NCI-H460 (cell line): ENCODE data around the gene PRRX2. TPM values are rescaled to one million over a fixed set of nuclear protein-coding genes. Genes with fewer than 3 reads are reported as not detected.
"Not testable (repeated sequence)": the region's sequence is repeated elsewhere in the genome, so short reads cannot be mapped to it uniquely, and the experiment has no call there.

Experiments
- DNase-seq: peaks from one replicate; pipeline ENCODE4 v3.0.0-alpha.2; 2016; ENCODE audit warnings: low read depth; ENCODE audit errors: extremely low read depth
- total RNA-seq: library from RNA; depleted of rRNA; stranded (reverse); fragments of >200 nt; shearing (Covaris generic); gene quantifications from 2 replicates; pipeline ENCODE4 v1.2.3, GENCODE V29; 2014

The PRRX2 gene
- total RNA-seq, 1 experiment from 2014 or later: 5.1 TPM

DNA sequence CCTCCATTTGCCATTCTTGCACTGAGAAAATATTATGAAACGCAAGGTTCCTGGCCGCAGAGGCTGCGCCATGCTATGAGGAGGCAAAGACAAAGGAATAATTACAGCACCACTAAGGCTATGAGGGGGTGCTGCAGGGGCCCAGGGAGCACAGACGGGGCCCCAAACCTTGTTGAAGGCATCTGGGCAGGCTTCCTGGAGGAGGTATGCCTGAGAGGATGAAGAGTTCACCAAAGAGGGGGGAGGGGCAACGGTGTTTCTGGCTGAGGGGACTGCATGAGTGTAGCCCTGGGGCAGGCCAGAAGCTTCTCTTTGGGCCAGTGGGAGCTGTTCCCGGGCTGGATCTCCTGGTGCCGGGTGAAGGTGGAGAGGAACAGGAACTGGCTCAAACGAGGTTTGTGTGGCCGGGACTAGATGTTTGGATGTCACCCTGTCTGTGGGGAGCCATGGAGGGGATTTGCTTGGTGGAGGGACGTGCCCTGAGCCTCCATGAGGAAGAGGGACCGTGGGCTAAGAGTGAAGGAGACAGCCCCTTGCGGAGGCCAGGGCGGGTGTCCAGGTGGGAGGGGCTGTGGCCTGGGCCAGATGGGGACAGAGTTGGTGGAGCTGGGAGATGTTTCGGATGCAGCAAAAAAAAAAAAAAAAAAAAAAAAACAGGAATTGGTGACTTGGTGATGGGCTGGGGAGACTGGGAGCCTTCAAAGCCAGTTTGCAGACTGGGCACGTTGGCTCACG, 59.2 kb downstream of the PRRX2 start:
- no peak for DNase-seq

DNA sequence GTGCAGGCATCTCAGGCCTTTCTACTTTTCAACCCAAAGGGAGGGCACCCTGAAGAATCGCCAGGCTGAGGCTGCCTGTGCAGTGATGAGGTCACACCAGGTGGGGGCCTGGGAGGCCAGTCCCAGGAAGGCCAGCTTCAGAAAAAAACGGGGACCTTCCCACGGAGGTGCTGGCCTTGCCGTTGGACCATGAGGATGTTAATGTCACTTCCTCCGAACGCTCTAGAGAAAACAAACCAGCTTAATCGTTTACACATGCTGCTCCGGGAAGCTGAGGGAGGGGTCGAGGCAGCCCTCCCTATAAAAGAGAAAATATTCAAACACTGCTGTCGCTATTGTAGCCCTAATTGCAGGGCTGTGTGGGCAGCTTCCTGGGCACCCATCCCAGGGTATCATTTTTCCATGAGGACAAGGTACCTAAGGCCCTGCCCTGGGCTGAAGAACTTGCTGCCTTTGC, 60.4 kb downstream of the PRRX2 start:
- no peak for DNase-seq

DNA sequence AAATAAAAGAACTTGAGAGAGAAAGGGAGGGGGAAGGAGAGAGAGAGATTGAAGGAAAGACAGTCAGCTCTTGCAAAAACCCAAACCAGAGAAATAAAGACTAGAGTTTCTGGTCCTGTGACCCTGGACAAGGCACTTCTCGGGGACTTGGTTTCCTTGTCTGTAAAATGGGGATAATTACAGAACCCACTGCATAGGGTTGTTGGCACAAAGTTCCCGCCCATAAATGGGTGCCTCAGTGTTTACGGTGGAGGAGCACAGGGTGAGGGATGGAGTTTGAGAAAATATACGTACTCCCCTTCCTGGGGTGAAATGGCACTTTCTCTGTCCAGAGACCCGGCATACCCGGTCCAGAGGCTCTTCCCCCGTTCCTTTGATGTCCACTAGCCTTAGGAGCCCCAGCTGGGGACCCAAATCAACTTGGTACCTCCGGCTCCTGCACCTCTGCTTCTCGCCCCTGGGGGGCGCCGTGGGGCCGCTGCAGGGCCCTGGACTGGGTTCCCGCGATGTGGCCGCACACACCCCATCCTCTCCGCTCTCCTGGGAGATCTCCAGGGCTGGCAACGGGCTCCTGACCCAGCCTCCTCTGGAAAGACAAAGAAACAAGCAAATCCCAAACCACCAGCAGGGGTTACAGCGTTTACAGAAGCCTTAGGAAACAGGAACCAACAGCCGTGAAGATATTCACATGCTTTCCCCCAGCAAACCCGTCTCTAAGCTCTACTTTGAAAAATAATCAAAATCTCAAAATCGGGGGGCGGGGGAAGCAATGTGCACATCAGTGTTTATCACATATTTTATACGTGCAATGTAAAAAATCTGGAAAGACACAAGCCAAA, 61.1 kb downstream of the PRRX2 start:
- peak; percentile 74 for DNase-seq

DNA sequence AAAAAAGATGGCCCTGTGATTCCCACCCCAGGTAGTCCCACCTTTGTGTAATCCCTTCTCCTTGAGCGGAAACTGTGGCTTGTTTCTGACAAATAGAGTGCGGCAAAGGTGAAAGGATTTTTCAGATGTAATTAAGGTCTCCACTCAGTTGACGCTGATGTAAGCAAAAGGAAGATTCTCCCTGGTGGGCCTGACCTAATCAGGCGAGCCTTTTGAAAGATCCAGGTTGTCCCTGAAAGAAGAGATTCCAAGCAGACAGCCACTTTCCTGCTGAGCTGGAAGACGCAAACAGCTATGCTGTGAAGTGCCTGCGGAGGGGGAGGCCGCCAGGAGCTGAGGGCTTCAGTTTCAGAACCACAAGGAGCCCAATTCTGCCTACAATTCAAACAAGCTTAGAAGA, 63.3 kb downstream of the PRRX2 start:
- DNase-seq: no peak

- no peak for DNase-seq
Observed at GRCh38 chr9:129731477-129732085, 66.1 kb downstream of the PRRX2 start.

GRCh38 chr9:129732100-129732499, 66.7 kb downstream of the PRRX2 start:
- DNase-seq: no peak

DNA sequence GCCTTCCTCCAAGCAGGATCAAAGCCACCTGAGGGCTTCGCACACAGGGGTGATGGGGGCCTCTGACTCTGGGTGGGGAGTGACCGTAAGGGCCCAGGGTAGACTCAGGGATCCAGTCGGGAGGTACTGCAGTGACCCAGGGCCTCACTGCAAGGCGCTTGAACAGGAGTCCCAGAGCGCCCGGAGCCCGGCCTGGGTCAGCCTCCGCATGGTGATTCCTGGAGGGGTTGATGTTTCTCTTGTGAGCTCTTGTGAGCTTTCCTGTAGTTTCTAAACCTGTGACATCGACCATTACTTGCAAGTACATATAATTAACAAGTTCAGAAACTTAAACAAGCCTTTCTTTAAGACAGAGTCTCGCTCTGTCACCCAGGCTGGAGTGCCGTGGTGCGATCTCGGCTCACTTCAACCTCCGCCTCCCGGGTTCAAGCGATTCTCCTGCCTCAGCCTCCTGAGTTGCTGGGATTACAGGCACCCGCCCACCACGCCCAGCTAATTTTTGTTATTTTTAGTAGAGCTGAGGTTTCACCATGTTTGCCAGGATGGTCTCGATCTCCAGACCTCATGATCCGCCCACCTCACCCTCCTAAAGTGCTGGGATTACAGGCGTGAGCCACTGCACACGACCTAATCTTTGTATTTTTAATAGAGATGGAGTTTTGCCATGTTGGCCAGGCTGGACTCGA, 67.6 kb downstream of the PRRX2 start:
- no peak for DNase-seq

DNA sequence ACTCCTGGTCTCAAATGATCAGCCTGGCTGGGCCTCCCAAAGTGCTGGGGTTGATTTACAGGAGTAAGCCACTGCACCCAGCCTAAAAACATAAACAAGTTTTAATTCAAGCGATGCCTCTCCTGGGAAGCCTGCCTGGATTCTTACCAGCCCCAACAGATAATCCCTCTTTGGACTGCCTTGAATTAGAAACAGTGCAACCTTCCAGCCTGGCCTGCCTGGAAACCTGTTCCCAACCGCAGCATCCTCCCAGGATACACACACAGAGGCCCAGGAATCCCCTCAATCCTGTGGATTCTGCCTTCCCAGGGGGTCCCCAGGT, 68.1 kb downstream of the PRRX2 start:
- DNase-seq: no peak

- no peak for DNase-seq
Observed at GRCh38 chr9:129735546-129735945, 70.1 kb downstream of the PRRX2 start.

GRCh38 chr9:129736334-129736733, 70.9 kb downstream of the PRRX2 start:
- DNase-seq: no peak

- peak; percentile 79 for DNase-seq
Observed at GRCh38 chr9:129737479-129738274, 72.2 kb downstream of the PRRX2 start.

DNA sequence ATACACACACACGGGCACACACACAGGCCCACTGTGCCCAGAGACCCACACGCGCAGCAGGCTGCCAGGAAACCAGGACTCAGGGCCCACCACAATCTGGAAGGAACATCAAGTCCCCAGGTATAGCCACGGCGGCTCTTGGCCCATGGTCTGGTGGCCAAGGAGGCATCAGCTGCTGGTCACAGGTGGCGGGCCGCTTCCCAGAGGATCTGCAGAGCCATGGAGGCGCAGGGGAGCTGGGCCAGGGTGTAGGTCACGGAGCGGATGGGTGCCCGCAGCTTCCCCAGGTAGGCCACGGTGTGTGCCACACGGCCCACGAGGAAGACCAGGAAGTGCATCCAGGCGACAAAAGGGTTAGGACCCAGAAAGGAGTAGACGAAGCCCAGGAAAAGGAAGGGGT, 74.0 kb downstream of the PRRX2 start:
- DNase-seq: no peak

GRCh38 chr9:129740174-129740573, 74.7 kb downstream of the PRRX2 start:
- no peak for DNase-seq

GRCh38 chr9:129740666-129741464, 75.4 kb downstream of the PRRX2 start:
- DNase-seq: no peak

- no peak for DNase-seq
Observed at GRCh38 chr9:129745200-129745599, 79.8 kb downstream of the PRRX2 start.

DNA sequence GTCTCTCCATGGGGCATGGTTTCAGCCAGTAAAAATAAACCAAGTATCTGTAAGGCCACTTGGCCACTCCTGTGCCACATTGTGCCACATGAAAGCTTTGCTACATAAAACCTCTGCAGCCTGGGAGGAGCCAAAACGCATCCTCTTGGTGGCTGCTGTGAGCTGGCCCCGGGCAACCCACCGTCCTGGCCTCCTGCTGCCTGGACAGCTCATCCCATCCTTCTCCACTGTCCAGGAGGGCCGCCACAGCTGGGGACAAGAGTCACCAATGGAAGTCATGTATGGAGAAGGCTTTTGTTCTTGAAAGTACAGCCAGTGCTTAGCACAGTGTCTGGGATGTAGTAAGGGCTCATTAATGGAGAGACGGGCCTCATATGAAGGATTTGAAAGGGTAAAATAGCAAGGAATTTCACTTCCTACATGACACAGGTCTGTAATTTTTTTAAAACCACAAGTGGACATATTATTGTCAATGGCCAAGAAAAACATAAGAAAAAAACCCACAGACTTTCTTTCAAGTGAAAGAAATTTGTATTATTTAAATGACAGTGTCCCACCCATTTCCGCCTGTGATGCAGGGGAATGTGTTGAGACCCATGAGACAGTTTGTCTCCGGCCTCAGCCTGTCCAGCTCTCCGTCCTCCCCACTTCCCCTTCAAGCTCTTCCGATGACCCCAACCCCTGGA, 80.8 kb downstream of the PRRX2 start:
- no peak for DNase-seq

DNA sequence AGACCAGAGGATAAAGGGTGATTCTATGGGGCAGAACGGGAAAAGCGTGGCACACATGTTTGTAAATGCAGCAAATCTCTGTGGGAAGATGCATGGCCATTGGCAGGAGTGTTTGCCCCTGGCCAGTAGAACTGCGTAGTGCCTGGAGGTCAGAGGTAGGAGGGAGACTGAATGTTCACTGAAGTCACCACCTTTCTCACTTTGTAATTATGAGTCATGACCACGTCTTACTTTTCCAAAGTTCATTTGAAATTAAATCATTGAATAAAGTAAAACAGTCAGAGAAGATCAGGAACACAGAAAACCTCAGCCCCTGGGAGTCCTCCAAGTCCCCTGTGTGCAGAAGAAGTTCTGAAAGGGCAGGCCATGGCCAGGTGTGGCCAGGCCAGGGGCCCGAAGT, 82.8 kb downstream of the PRRX2 start:
- no peak for DNase-seq

DNA sequence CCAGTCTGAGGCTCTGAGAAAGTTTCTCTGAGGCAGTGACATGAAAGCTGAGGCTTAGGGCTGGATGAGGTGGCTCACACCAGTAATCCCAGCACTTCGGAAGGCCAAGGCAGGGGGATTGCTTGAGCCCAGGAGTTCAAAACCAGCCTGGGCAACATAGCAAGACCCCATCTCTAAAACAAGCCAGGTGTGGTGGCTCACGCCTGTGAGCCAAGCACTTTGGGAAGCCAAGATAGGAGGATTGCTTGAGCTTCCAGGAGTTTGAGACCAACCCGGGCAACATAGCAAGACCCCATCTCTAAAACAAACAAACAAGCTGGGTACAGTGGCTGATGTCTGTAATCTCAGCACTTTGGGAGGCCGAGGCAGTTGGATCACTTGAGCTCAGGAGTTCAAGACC, 83.6 kb downstream of the PRRX2 start:
- DNase-seq: not testable (repeated sequence)

GRCh38 chr9:129749575-129749974, 84.1 kb downstream of the PRRX2 start:
- DNase-seq: no peak
